ENCODE data around the gene AQP1. TPM values are rescaled to one million over a fixed set of nuclear protein-coding genes. Genes with fewer than 3 reads are reported as not detected.

The AQP1 gene
- total and polyA plus RNA-seq, 4 experiments from 2014 or later, result not detected

DNA sequence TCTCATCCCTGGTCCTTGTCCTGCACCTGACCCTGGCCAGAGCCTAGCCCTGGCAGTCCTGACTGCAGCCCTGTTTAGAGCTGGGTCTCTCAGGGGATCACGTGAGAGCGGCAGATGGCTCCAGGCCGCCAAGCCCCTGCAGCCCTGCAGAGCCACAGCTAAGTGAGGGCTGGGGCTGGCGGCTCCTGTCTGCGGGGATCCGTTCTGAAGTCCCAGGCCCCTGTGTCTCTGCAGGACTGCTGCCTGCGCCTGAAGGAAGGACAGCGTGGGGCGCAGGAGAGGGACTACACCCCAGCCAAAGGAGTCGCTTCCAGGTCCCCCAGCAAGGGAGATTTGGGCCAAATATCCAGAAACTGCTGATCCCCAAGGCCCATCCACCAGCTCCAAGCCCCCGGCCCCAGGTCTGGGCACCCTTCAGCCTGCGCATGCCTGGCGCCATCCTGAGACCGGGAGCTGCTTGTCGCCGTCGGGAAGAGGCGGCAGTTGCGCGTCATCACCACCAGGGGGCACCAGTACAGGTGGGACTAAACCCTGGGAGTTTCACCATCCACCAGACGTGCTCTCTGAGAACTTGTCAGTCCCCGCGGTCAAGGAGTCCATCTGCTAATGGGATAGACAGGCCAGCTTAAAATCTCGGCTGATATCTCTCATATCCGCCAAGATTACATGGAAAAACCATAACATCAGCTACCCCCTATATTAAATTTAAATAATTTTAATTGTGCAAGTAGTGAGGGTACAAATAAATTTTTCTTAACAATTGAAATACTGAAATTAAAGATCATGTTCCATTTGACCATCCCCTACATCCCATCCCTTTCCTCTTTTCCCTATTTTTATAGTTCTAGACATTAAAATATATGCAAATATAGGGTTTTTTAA lies 27.0 kb downstream of the AQP1 start:
- peak in 4 of 5 donors; percentile 16 to 39 (median 28) for DNase-seq
- H3K27ac Mint-ChIP-seq, result no peak overlapping the region

DNA sequence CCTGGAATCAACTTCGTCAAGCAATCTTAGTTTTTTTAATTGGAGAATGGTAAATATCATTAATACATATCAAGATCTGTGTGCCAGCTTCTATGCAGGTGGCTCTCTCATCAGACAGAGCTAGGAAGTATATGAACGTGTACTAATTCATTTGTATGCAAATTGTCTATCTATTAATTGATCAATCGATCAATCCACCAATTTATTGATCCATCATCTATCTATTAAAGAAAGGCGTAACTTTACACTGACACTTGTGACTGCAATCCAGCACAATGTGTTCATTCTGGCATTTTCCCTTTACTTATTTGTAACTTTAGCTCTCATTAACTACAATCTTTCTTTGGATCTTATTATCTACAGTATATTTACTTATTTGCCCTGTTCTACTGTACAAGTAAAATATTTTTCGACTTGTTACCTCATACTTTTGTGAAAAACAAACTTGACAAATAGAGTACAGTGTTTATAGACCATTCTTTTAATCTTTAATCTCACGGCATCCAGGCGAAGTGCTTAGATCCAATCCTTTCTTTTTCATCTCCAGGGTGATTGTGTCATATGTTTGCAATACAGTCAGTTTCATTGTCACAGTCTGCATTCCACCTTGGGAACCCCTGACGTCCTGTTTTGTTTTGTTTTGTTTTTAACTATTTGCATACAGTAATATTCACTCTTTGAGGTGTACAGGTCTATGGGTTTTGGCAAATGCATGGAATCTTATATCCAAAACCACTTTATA lies 30.1 kb downstream of the AQP1 start:
- no peaks in the 10 kb centered on the region for H3K9me3 ChIP-seq (ENCODE audit: control insufficient read depth in 1 of 2, low read length in 2 of 2)
- DNase-seq, result no peak
- no peak overlapping the region for H3K4me3 Mint-ChIP-seq
- POLR2A ChIA-PET (ENCODE audit: partially characterized antibody), result no interaction called here
- H3K4me1 Mint-ChIP-seq, result no peaks in the 10 kb centered on the region
- H3K36me3 ChIP-seq (ENCODE audit: insufficient read depth, low read length), result no peaks in the 10 kb centered on the region
- intact Hi-C loops (cut with micrococcal nuclease), result no loop called here
- no peaks in the 10 kb centered on the region for H3K27me3 ChIP-seq (ENCODE audit: insufficient read depth, low read length)
- H3K9me3 Mint-ChIP-seq, result peaks cover 0 to 20% (median 15%) of the 10 kb centered on the region in 8 donors
- no peak overlapping the region for H3K27ac Mint-ChIP-seq
- CTCF ChIA-PET (ENCODE audit: partially characterized antibody), result interaction anchor here (1.5 kb wide), 1 partner anchor 15 kb away, joined by 3 read pairs; no protein-coding TSS in a partner anchor
- no peaks in the 10 kb centered on the region for H3K4me1 ChIP-seq (ENCODE audit: insufficient read depth, low read length)
- H3K4me3 ChIP-seq (ENCODE audit: low read length in 2 of 2), result no peak overlapping the region
- H3K27me3 Mint-ChIP-seq, result peaks cover 18 to 22% of the 10 kb centered on the region in 2 donors
- H3K27ac ChIP-seq (ENCODE audit: low read depth, low read length), result no peak overlapping the region
- peaks cover 0 to 1% of the 10 kb centered on the region in 2 donors for H3K36me3 Mint-ChIP-seq

More for the DNA sequence above, 27.0 kb downstream of the AQP1 start:
- Mint-ChIP-seq H3K27me3 (peaks cover 17 to 19% of the 10 kb centered on the region in 2 donors), H3K4me3 (no peak overlapping the region), H3K9me3 (no peaks in the 10 kb centered on the region), H3K4me1 (no peaks in the 10 kb centered on the region), H3K36me3 (no peaks in the 10 kb centered on the region)
- ChIA-PET CTCF (ENCODE audit: partially characterized antibody) (interaction anchor here (0.7 to 2.3 kb wide), 11 partner anchors 9 to 183 kb away, joined by 3 to 13 read pairs (median 5); partner anchors contain the start of gene AQP1), POLR2A (ENCODE audit: partially characterized antibody) (no interaction called here)
- Histone ChIP-seq H3K9me3 (ENCODE audit: control insufficient read depth in 1 of 2, low read length in 2 of 2) (no peaks in the 10 kb centered on the region), H3K27me3 (ENCODE audit: insufficient read depth, low read length) (no peaks in the 10 kb centered on the region), H3K4me3 (ENCODE audit: low read length in 2 of 2) (no peak overlapping the region), H3K4me1 (ENCODE audit: insufficient read depth, low read length) (no peaks in the 10 kb centered on the region), H3K36me3 (ENCODE audit: insufficient read depth, low read length) (no peaks in the 10 kb centered on the region), H3K27ac (ENCODE audit: low read depth, low read length) (no peak overlapping the region)
- intact Hi-C loops (cut with micrococcal nuclease), result no loop called here

DNA sequence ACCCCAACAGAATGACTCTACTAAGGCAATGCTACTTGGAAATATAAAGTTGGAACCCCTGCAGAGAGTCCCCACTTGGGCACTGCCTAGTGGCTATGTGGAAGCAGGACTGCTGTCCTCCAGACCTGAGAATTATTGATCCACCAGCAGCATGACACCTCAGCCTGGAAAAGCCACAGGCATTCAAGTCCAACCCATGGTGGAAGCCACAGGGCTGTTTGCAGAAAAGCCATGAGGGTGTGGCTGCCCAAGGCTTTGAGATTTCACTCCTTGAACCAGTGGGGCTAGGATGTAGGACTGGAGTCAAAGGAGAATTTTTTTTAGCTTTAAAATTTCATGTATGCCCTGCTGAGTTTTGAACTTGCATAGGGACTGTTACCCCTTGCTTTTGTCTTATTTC lies 38.5 kb downstream of the AQP1 start:
- no peak overlapping the region for H3K4me3 Mint-ChIP-seq
- DNase-seq, result no peak
- H3K9me3 Mint-ChIP-seq, result peaks cover 0 to 38% (median 14%) of the 10 kb centered on the region in 8 donors
- H3K36me3 Mint-ChIP-seq, result no peaks in the 10 kb centered on the region
- no peaks in the 10 kb centered on the region for H3K9me3 ChIP-seq (ENCODE audit: control insufficient read depth in 1 of 2, low read length in 2 of 2)
- H3K27ac ChIP-seq (ENCODE audit: low read depth, low read length), result no peak overlapping the region
- intact Hi-C loops (cut with micrococcal nuclease), result no loop called here
- H3K4me3 ChIP-seq (ENCODE audit: low read length in 2 of 2), result no peak overlapping the region
- H3K36me3 ChIP-seq (ENCODE audit: insufficient read depth, low read length), result no peaks in the 10 kb centered on the region
- ChIA-PET POLR2A (ENCODE audit: partially characterized antibody) (no interaction called here), CTCF (ENCODE audit: partially characterized antibody) (no interaction called here)
- H3K4me1 ChIP-seq (ENCODE audit: insufficient read depth, low read length), result no peaks in the 10 kb centered on the region
- no peaks in the 10 kb centered on the region for H3K27me3 ChIP-seq (ENCODE audit: insufficient read depth, low read length)
- H3K27me3 Mint-ChIP-seq, result peaks cover 17 to 20% of the 10 kb centered on the region in 2 donors
- no peak overlapping the region for H3K27ac Mint-ChIP-seq
- no peaks in the 10 kb centered on the region for H3K4me1 Mint-ChIP-seq

DNA sequence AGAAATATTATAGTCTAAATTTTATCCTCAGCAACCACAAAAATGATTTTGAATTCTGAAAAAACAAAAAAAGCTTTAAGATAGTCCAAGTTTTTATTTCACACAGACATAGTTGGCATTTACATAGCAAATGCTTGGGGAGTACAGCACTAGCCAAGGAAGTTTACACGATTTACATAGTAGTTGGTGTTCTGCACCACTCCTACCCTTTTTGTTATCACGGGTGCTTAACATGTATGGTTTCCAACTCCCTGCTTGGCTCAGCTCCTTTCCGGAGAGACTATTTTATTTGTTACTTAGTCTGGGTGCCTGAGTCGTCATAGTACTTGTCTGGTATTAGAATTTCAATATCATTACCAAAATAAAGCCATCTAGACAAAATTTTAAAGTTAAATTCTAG lies 43.3 kb downstream of the AQP1 start:
- no peaks in the 10 kb centered on the region for H3K9me3 ChIP-seq (ENCODE audit: control insufficient read depth in 1 of 2, low read length in 2 of 2)
- CTCF ChIA-PET (ENCODE audit: partially characterized antibody), result no interaction called here
- no peaks in the 10 kb centered on the region for H3K27me3 ChIP-seq (ENCODE audit: insufficient read depth, low read length)
- no peaks in the 10 kb centered on the region for H3K4me1 ChIP-seq (ENCODE audit: insufficient read depth, low read length)
- H3K4me3 ChIP-seq (ENCODE audit: low read length in 2 of 2), result no peak overlapping the region
- H3K36me3 Mint-ChIP-seq, result no peaks in the 10 kb centered on the region
- H3K27ac Mint-ChIP-seq, result no peak overlapping the region
- peaks cover 0 to 19% (median 14%) of the 10 kb centered on the region in 8 donors for H3K9me3 Mint-ChIP-seq
- intact Hi-C loops (cut with micrococcal nuclease), result no loop called here
- H3K4me3 Mint-ChIP-seq, result no peak overlapping the region
- no peaks in the 10 kb centered on the region for H3K4me1 Mint-ChIP-seq
- H3K36me3 ChIP-seq (ENCODE audit: insufficient read depth, low read length), result no peaks in the 10 kb centered on the region
- no peak for DNase-seq
- POLR2A ChIA-PET (ENCODE audit: partially characterized antibody), result no interaction called here
- peaks cover 9% of the 10 kb centered on the region in 2 donors for H3K27me3 Mint-ChIP-seq
- H3K27ac ChIP-seq (ENCODE audit: low read depth, low read length), result no peak overlapping the region

DNA sequence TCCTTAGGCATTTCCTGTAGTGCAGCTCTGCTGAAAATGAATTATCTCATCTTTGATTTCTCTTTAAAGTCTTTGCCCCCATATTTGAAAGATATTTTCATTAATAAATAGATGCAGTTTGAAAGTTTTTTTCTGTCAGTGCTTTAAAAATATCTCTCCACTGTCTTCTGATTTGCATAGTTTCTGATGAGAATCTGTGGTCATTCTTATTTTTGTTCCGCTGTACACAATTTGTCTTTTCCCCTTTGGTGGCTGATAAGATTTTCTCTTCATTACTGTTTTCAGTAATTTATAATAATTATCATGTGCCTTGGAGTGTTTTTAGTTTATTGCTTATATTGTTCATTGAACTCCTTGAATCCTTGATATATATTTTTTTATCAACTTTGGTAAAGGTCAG lies 45.1 kb downstream of the AQP1 start:
- Mint-ChIP-seq H3K27me3 (peaks cover 5 to 7% of the 10 kb centered on the region in 2 donors), H3K36me3 (no peaks in the 10 kb centered on the region), H3K4me1 (no peaks in the 10 kb centered on the region), H3K27ac (no peak overlapping the region), H3K9me3 (peaks cover 0 to 16% (median 13%) of the 10 kb centered on the region in 8 donors), H3K4me3 (no peak overlapping the region)
- no peaks in the 10 kb centered on the region for H3K27me3 ChIP-seq (ENCODE audit: insufficient read depth, low read length)
- no peak for DNase-seq
- no peak overlapping the region for H3K4me3 ChIP-seq (ENCODE audit: low read length in 2 of 2)
- H3K36me3 ChIP-seq (ENCODE audit: insufficient read depth, low read length), result no peaks in the 10 kb centered on the region
- no peaks in the 10 kb centered on the region for H3K4me1 ChIP-seq (ENCODE audit: insufficient read depth, low read length)
- CTCF ChIA-PET (ENCODE audit: partially characterized antibody), result interaction anchor here (0.9 to 1.1 kb wide), 2 partner anchors 15 to 166 kb away, joined by 3 read pairs; no protein-coding TSS in a partner anchor
- POLR2A ChIA-PET (ENCODE audit: partially characterized antibody), result no interaction called here
- intact Hi-C loops (cut with micrococcal nuclease), result no loop called here
- no peak overlapping the region for H3K27ac ChIP-seq (ENCODE audit: low read depth, low read length)
- no peaks in the 10 kb centered on the region for H3K9me3 ChIP-seq (ENCODE audit: control insufficient read depth in 1 of 2, low read length in 2 of 2)

DNA sequence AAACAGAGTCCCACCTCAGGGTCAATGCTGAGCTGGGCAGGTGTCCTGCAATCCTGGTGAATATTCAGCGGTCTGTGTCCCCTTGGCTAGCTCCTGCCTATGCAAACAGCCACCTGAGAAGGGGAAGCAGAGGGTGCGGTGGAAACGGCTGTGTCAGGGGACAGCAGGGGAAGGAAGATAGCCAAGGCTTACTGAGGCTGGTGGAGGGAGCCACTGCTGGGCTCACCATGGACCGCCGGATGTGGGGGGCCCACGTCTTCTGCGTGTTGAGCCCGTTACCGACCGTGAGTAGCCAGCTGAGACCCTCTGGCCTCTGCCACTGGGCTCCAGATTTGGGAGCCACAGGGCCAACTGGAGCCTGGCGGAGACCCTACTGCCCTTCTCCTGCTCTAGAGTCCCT lies 52.2 kb downstream of the AQP1 start, which contains the start of gene GHRHR:
TSS of gene GHRHR (plus strand) at position 112 of the 400 bp plus-strand sequence. CDS start at position 228, 116 bp downstream.
- no peak within 1 kb of the TSS for H3K27ac Mint-ChIP-seq

DNA sequence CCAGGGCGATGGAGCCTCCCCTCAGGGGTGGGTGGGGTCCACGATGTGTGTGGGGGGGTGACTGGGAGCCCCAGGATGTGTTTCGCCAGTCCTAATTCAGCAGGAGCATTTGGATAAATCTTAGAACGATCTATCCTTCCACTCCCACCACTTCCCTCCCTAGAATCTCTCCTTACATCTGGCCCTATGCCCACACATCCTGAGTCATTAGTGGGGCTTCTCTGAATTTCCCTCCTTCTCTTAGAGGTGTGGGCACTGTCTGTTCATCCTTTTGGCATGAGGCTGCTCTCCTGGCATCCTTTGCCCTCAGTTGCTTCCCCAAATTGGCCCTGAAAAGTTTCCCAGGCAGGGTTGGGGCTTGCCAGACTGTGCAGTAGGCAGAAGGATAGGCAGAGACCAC lies 53.7 kb downstream of the AQP1 start:
- DNase-seq, result no peak
- no peaks in the 10 kb centered on the region for H3K4me1 Mint-ChIP-seq
- ChIA-PET POLR2A (ENCODE audit: partially characterized antibody) (no interaction called here), CTCF (ENCODE audit: partially characterized antibody) (interaction anchor here (1.7 kb wide), 1 partner anchor 18 kb away, joined by 5 read pairs; no protein-coding TSS in a partner anchor)
- intact Hi-C loops (cut with micrococcal nuclease), result no loop called here
- Histone ChIP-seq H3K4me3 (ENCODE audit: low read length in 2 of 2) (no peak overlapping the region), H3K27me3 (ENCODE audit: insufficient read depth, low read length) (no peaks in the 10 kb centered on the region), H3K9me3 (ENCODE audit: control insufficient read depth in 1 of 2, low read length in 2 of 2) (no peaks in the 10 kb centered on the region), H3K36me3 (ENCODE audit: insufficient read depth, low read length) (no peaks in the 10 kb centered on the region), H3K27ac (ENCODE audit: low read depth, low read length) (no peak overlapping the region), H3K4me1 (ENCODE audit: insufficient read depth, low read length) (no peaks in the 10 kb centered on the region)
- H3K4me3 Mint-ChIP-seq, result no peak overlapping the region
- no peaks in the 10 kb centered on the region for H3K36me3 Mint-ChIP-seq
- no peaks in the 10 kb centered on the region for H3K9me3 Mint-ChIP-seq
- no peak overlapping the region for H3K27ac Mint-ChIP-seq
- peaks cover 5 to 17% of the 10 kb centered on the region in 2 donors for H3K27me3 Mint-ChIP-seq

More for the DNA sequence above, 52.2 kb downstream of the AQP1 start, which contains the start of gene GHRHR:
- Histone ChIP-seq H3K27ac (ENCODE audit: low read depth, low read length) (no peak within 1 kb of the TSS), H3K4me1 (ENCODE audit: insufficient read depth, low read length) (no peaks in the 10 kb centered on the region), H3K36me3 (ENCODE audit: insufficient read depth, low read length) (no peaks in the 10 kb centered on the region), H3K4me3 (ENCODE audit: low read length in 2 of 2) (no peak within 1 kb of the TSS), H3K27me3 (ENCODE audit: insufficient read depth, low read length) (no peaks in the 10 kb centered on the region), H3K9me3 (ENCODE audit: control insufficient read depth in 1 of 2, low read length in 2 of 2) (no peaks in the 10 kb centered on the region)
- Mint-ChIP-seq H3K4me3 (no peak within 1 kb of the TSS), H3K36me3 (no peaks in the 10 kb centered on the region), H3K4me1 (no peaks in the 10 kb centered on the region), H3K9me3 (peaks cover 0 to 4% (median 0%) of the 10 kb centered on the region in 8 donors), H3K27me3 (peaks cover 5 to 18% of the 10 kb centered on the region in 2 donors)
- no peak for DNase-seq
- ChIA-PET POLR2A (ENCODE audit: partially characterized antibody) (no interaction called here), CTCF (ENCODE audit: partially characterized antibody) (interaction anchor here (1.7 kb wide), 1 partner anchor 20 kb away, joined by 5 read pairs; no protein-coding TSS in a partner anchor)
- intact Hi-C loops (cut with micrococcal nuclease), result no loop called here
